ENCODE data around the gene ADGRB2.
A peak's percentile ranks its signal among the peaks of the same experiment; 100 is the strongest.

Gene ADGRB2

GRCh38 chr1:31765041-31765467 is 914 bp upstream of the ADGRB2 start:
- Histone ChIP-seq H3K4me3 (ENCODE audit: insufficient read depth, low read depth, low read length) (no peak overlapping the region), H3K4me1 (ENCODE audit: control insufficient read depth, insufficient read depth, low read length) (peaks cover 46% of the 10 kb centered on the region), H3K36me3 (ENCODE audit: control insufficient read depth, insufficient read depth, low read length) (no peaks in the 10 kb centered on the region), H3K27ac (ENCODE audit: insufficient read depth, low read depth, low read length, poor library complexity, severe bottlenecking) (no peak overlapping the region), H3K9me3 (ENCODE audit: control insufficient read depth, low read length) (no peaks in the 10 kb centered on the region), H3K27me3 (ENCODE audit: control insufficient read depth, insufficient read depth, low read length, poor library complexity, severe bottlenecking) (peaks cover 41% of the 10 kb centered on the region)
- WGBS, 2 experiments: 54 to 55% methylated on average over 5 of the region's 5 CpGs

- peaks cover 41% of the 10 kb centered on the region for H3K27me3 ChIP-seq (ENCODE audit: control insufficient read depth, insufficient read depth, low read length, poor library complexity, severe bottlenecking)
- WGBS, 2 experiments: 0% methylated on average over 93 of the region's 93 CpGs
- H3K9me3 ChIP-seq (ENCODE audit: control insufficient read depth, low read length): no peaks in the 10 kb centered on the region
- no peak overlapping the region for H3K27ac ChIP-seq (ENCODE audit: insufficient read depth, low read depth, low read length, poor library complexity, severe bottlenecking)
- H3K4me1 ChIP-seq (ENCODE audit: control insufficient read depth, insufficient read depth, low read length): peaks cover 53% of the 10 kb centered on the region
- H3K4me3 ChIP-seq (ENCODE audit: insufficient read depth, low read depth, low read length): peak overlapping the region; percentile 55
- no peaks in the 10 kb centered on the region for H3K36me3 ChIP-seq (ENCODE audit: control insufficient read depth, insufficient read depth, low read length)
Measured at GRCh38 chr1:31763671-31764311, 349 bp downstream of the ADGRB2 start.

GRCh38 chr1:31762726-31763670 is 1.1 kb downstream of the ADGRB2 start:
- Histone ChIP-seq H3K9me3 (ENCODE audit: control insufficient read depth, low read length) (no peaks in the 10 kb centered on the region), H3K27me3 (ENCODE audit: control insufficient read depth, insufficient read depth, low read length, poor library complexity, severe bottlenecking) (peaks cover 36% of the 10 kb centered on the region), H3K4me1 (ENCODE audit: control insufficient read depth, insufficient read depth, low read length) (peaks cover 58% of the 10 kb centered on the region), H3K36me3 (ENCODE audit: control insufficient read depth, insufficient read depth, low read length) (no peaks in the 10 kb centered on the region), H3K4me3 (ENCODE audit: insufficient read depth, low read depth, low read length) (peak overlapping the region; percentile 55), H3K27ac (ENCODE audit: insufficient read depth, low read depth, low read length, poor library complexity, severe bottlenecking) (no peak overlapping the region)
- 0 to 1% methylated on average over 60 of the region's 60 CpGs for WGBS, 2 experiments

GRCh38 chr1:31762323-31762722 is 1.8 kb downstream of the ADGRB2 start:
- H3K27me3 ChIP-seq (ENCODE audit: control insufficient read depth, insufficient read depth, low read length, poor library complexity, severe bottlenecking): peaks cover 36% of the 10 kb centered on the region
- H3K4me3 ChIP-seq (ENCODE audit: insufficient read depth, low read depth, low read length): peak overlapping the region; percentile 55
- no peaks in the 10 kb centered on the region for H3K36me3 ChIP-seq (ENCODE audit: control insufficient read depth, insufficient read depth, low read length)
- 33 to 34% methylated on average over 7 of the region's 7 CpGs for WGBS, 2 experiments
- no peaks in the 10 kb centered on the region for H3K9me3 ChIP-seq (ENCODE audit: control insufficient read depth, low read length)
- no peak overlapping the region for H3K27ac ChIP-seq (ENCODE audit: insufficient read depth, low read depth, low read length, poor library complexity, severe bottlenecking)
- H3K4me1 ChIP-seq (ENCODE audit: control insufficient read depth, insufficient read depth, low read length): peaks cover 56% of the 10 kb centered on the region

GRCh38 chr1:31761883-31762282 is 2.3 kb downstream of the ADGRB2 start:
- H3K9me3 ChIP-seq (ENCODE audit: control insufficient read depth, low read length): no peaks in the 10 kb centered on the region
- peaks cover 53% of the 10 kb centered on the region for H3K4me1 ChIP-seq (ENCODE audit: control insufficient read depth, insufficient read depth, low read length)
- H3K27me3 ChIP-seq (ENCODE audit: control insufficient read depth, insufficient read depth, low read length, poor library complexity, severe bottlenecking): peaks cover 36% of the 10 kb centered on the region
- no peak overlapping the region for H3K27ac ChIP-seq (ENCODE audit: insufficient read depth, low read depth, low read length, poor library complexity, severe bottlenecking)
- no peak overlapping the region for H3K4me3 ChIP-seq (ENCODE audit: insufficient read depth, low read depth, low read length)
- WGBS, 2 experiments: 68 to 70% methylated on average over 5 to 6 of the region's 6 CpGs
- no peaks in the 10 kb centered on the region for H3K36me3 ChIP-seq (ENCODE audit: control insufficient read depth, insufficient read depth, low read length)

GRCh38 chr1:31760471-31761470 is 3.4 kb downstream of the ADGRB2 start:
- peaks cover 44% of the 10 kb centered on the region for H3K4me1 ChIP-seq (ENCODE audit: control insufficient read depth, insufficient read depth, low read length)
- H3K27ac ChIP-seq (ENCODE audit: insufficient read depth, low read depth, low read length, poor library complexity, severe bottlenecking): peak overlapping the region; percentile 40
- H3K9me3 ChIP-seq (ENCODE audit: control insufficient read depth, low read length): no peaks in the 10 kb centered on the region
- WGBS, 2 experiments: 0 to 1% methylated on average over 63 of the region's 63 CpGs
- H3K4me3 ChIP-seq (ENCODE audit: insufficient read depth, low read depth, low read length): peak overlapping the region; percentile 62
- peaks cover 36% of the 10 kb centered on the region for H3K27me3 ChIP-seq (ENCODE audit: control insufficient read depth, insufficient read depth, low read length, poor library complexity, severe bottlenecking)
- no peaks in the 10 kb centered on the region for H3K36me3 ChIP-seq (ENCODE audit: control insufficient read depth, insufficient read depth, low read length)

- Histone ChIP-seq H3K27me3 (ENCODE audit: control insufficient read depth, insufficient read depth, low read length, poor library complexity, severe bottlenecking) (peaks cover 29% of the 10 kb centered on the region), H3K9me3 (ENCODE audit: control insufficient read depth, low read length) (no peaks in the 10 kb centered on the region), H3K4me3 (ENCODE audit: insufficient read depth, low read depth, low read length) (no peak overlapping the region), H3K27ac (ENCODE audit: insufficient read depth, low read depth, low read length, poor library complexity, severe bottlenecking) (no peak overlapping the region), H3K4me1 (ENCODE audit: control insufficient read depth, insufficient read depth, low read length) (peaks cover 33% of the 10 kb centered on the region), H3K36me3 (ENCODE audit: control insufficient read depth, insufficient read depth, low read length) (no peaks in the 10 kb centered on the region)
- WGBS, 2 experiments: 60 to 66% methylated on average over 10 of the region's 10 CpGs
Measured at GRCh38 chr1:31759298-31760023, 4.7 kb downstream of the ADGRB2 start.

GRCh38 chr1:31758823-31759222 is 5.3 kb downstream of the ADGRB2 start:
- 81 to 83% methylated on average over 7 of the region's 7 CpGs for WGBS, 2 experiments
- no peaks in the 10 kb centered on the region for H3K36me3 ChIP-seq (ENCODE audit: control insufficient read depth, insufficient read depth, low read length)
- H3K4me1 ChIP-seq (ENCODE audit: control insufficient read depth, insufficient read depth, low read length): peaks cover 33% of the 10 kb centered on the region
- no peaks in the 10 kb centered on the region for H3K9me3 ChIP-seq (ENCODE audit: control insufficient read depth, low read length)
- no peak overlapping the region for H3K4me3 ChIP-seq (ENCODE audit: insufficient read depth, low read depth, low read length)
- H3K27me3 ChIP-seq (ENCODE audit: control insufficient read depth, insufficient read depth, low read length, poor library complexity, severe bottlenecking): peaks cover 28% of the 10 kb centered on the region
- no peak overlapping the region for H3K27ac ChIP-seq (ENCODE audit: insufficient read depth, low read depth, low read length, poor library complexity, severe bottlenecking)

- no peak overlapping the region for H3K27ac ChIP-seq (ENCODE audit: insufficient read depth, low read depth, low read length, poor library complexity, severe bottlenecking)
- no peaks in the 10 kb centered on the region for H3K9me3 ChIP-seq (ENCODE audit: control insufficient read depth, low read length)
- WGBS, 2 experiments: 90% methylated on average over 6 of the region's 6 CpGs
- peaks cover 29% of the 10 kb centered on the region for H3K4me1 ChIP-seq (ENCODE audit: control insufficient read depth, insufficient read depth, low read length)
- H3K36me3 ChIP-seq (ENCODE audit: control insufficient read depth, insufficient read depth, low read length): no peaks in the 10 kb centered on the region
- H3K27me3 ChIP-seq (ENCODE audit: control insufficient read depth, insufficient read depth, low read length, poor library complexity, severe bottlenecking): peaks cover 19% of the 10 kb centered on the region
- no peak overlapping the region for H3K4me3 ChIP-seq (ENCODE audit: insufficient read depth, low read depth, low read length)
Measured at GRCh38 chr1:31757989-31758388, 6.2 kb downstream of the ADGRB2 start.
